GM21423 (cell line): ENCODE results near the gene LAIR2.
A peak's percentile ranks its signal among the peaks of the same experiment; 100 is the strongest.
"Not testable (repeated sequence)": the region's sequence is repeated elsewhere in the genome, so short reads cannot be mapped to it uniquely, and the experiment has no call there.

Experiments
- ATAC-seq: cut with Tn5 transposase; IDR thresholded peaks from one replicate; pipeline ENCODE4 v1.9.1; 2021; ENCODE audit warnings: mild to moderate bottlenecking, moderate library complexity; ENCODE audit not compliant: unreplicated experiment

Gene LAIR2

GRCh38 chr19:54464044-54464629 lies 38.5 kb upstream of the LAIR2 start:
- ATAC-seq: peak; percentile 40

GRCh38 chr19:54464630-54465425 lies 37.8 kb upstream of the LAIR2 start:
- peak; percentile 40 for ATAC-seq

- no peak for ATAC-seq
Observed at GRCh38 chr19:54465426-54466109, 37.1 kb upstream of the LAIR2 start.

GRCh38 chr19:54466110-54466480 lies 36.5 kb upstream of the LAIR2 start:
- ATAC-seq: not testable (repeated sequence)

- ATAC-seq: no peak
Observed at GRCh38 chr19:54469496-54469934, 33.1 kb upstream of the LAIR2 start.

- no peak for ATAC-seq
Observed at GRCh38 chr19:54470276-54470887, 32.2 kb upstream of the LAIR2 start.

GRCh38 chr19:54470991-54471782 lies 31.4 kb upstream of the LAIR2 start:
- no peak for ATAC-seq

- ATAC-seq: no peak
Observed at GRCh38 chr19:54473071-54473891, 29.4 kb upstream of the LAIR2 start, which contains the start of gene CDC42EP5. Gene CDC42EP5 (minus strand): TSS chr19:54473296. CDS start chr19:54465547, 7,749 bp downstream.

- ATAC-seq: no peak
Observed at GRCh38 chr19:54473892-54474372, 28.7 kb upstream of the LAIR2 start.

- no peak for ATAC-seq
Observed at GRCh38 chr19:54475706-54476105, 26.9 kb upstream of the LAIR2 start.

GRCh38 chr19:54477650-54478049 lies 25.0 kb upstream of the LAIR2 start:
- ATAC-seq: no peak

GRCh38 chr19:54478677-54479266 lies 23.9 kb upstream of the LAIR2 start:
- ATAC-seq: no peak

GRCh38 chr19:54480051-54480450 lies 22.6 kb upstream of the LAIR2 start:
- no peak for ATAC-seq

GRCh38 chr19:54481326-54481930 lies 21.2 kb upstream of the LAIR2 start:
- no peak for ATAC-seq

GRCh38 chr19:54482889-54483288 lies 19.7 kb upstream of the LAIR2 start:
- ATAC-seq: no peak

GRCh38 chr19:54484451-54484850 lies 18.2 kb upstream of the LAIR2 start:
- no peak for ATAC-seq

GRCh38 chr19:54485851-54486250 lies 16.8 kb upstream of the LAIR2 start:
- ATAC-seq: no peak

- ATAC-seq: no peak
Observed at GRCh38 chr19:54489341-54489740, 13.3 kb upstream of the LAIR2 start.

- no peak for ATAC-seq
Observed at GRCh38 chr19:54489766-54490165, 12.9 kb upstream of the LAIR2 start.
